KBM-7 (cell line): ENCODE data around the gene GM2A.
"Not testable (repeated sequence)": the region's sequence is repeated elsewhere in the genome, so short reads cannot be mapped to it uniquely, and the experiment has no call there.

Source experiments
- DNase-seq: peaks from one replicate; pipeline ENCODE4 v3.0.0-alpha.2; 2015
- in situ Hi-C: fragments of 300-500 bp; cut with MboI; formaldehyde crosslinking; loops from 2 replicates; pipeline ENCODE4 v1.14.3; 2020; ENCODE audit warnings: low sequenced_read_pairs, low pct_unique_long_range_greater_than_20kb, mixed read lengths

The GM2A gene

GRCh38 chr5:151278845-151279244 lies 25.9 kb downstream of the GM2A start:
- no peak for DNase-seq
- in situ Hi-C loops, result no loop called here

- no peak for DNase-seq
- in situ Hi-C loops, result no loop called here
Measured at GRCh38 chr5:151280443-151280842, 27.5 kb downstream of the GM2A start.

GRCh38 chr5:151281001-151281639 lies 28.1 kb downstream of the GM2A start:
- no peak for DNase-seq
- in situ Hi-C loops, result no loop called here

- DNase-seq, result no peak
Measured at GRCh38 chr5:151283120-151283825, 30.3 kb downstream of the GM2A start.

GRCh38 chr5:151284392-151284967 lies 31.5 kb downstream of the GM2A start:
- DNase-seq, result peak; percentile 4
- in situ Hi-C loops, result no loop called here

More at GRCh38 chr5:151283120-151283825, 30.3 kb downstream of the GM2A start:
- in situ Hi-C loops, result no loop called here

- DNase-seq, result no peak
- in situ Hi-C loops, result no loop called here
Measured at GRCh38 chr5:151285683-151286082, 32.7 kb downstream of the GM2A start.

- DNase-seq, result no peak
- in situ Hi-C loops, result no loop called here
Measured at GRCh38 chr5:151286246-151286645, 33.3 kb downstream of the GM2A start.

- DNase-seq, result no peak
- in situ Hi-C loops, result no loop called here
Measured at GRCh38 chr5:151288180-151288579, 35.2 kb downstream of the GM2A start.

- in situ Hi-C loops, result no loop called here
Measured at GRCh38 chr5:151293624-151294023, 40.6 kb downstream of the GM2A start.

GRCh38 chr5:151295138-151295537 lies 42.2 kb downstream of the GM2A start:
- in situ Hi-C loops, result no loop called here
- DNase-seq, result no peak

More at GRCh38 chr5:151293624-151294023, 40.6 kb downstream of the GM2A start:
- DNase-seq, result no peak

- no peak for DNase-seq
- in situ Hi-C loops, result no loop called here
Measured at GRCh38 chr5:151295791-151296477, 42.9 kb downstream of the GM2A start.

- DNase-seq, result no peak
- in situ Hi-C loops, result no loop called here
Measured at GRCh38 chr5:151296478-151296830, 43.5 kb downstream of the GM2A start.

GRCh38 chr5:151296974-151297373 lies 44.0 kb downstream of the GM2A start:
- no peak for DNase-seq
- in situ Hi-C loops, result no loop called here

GRCh38 chr5:151298063-151298855 lies 45.3 kb downstream of the GM2A start:
- in situ Hi-C loops, result no loop called here
- DNase-seq, result no peak

GRCh38 chr5:151303666-151304065 lies 50.7 kb downstream of the GM2A start, which contains the start of gene SLC36A3:
SLC36A3 (minus strand) TSS chr5:151303766; CDS start chr5:151303354, 412 bp downstream.
- no peak for DNase-seq
- in situ Hi-C loops, result no loop called here

- DNase-seq, in situ Hi-C loops: not testable (repeated sequence)
Measured at GRCh38 chr5:151309266-151309665, 56.3 kb downstream of the GM2A start.

GRCh38 chr5:151309821-151310220 lies 56.8 kb downstream of the GM2A start:
- in situ Hi-C loops, result not testable (repeated sequence)

GRCh38 chr5:151310932-151311331 lies 57.9 kb downstream of the GM2A start:
- no peak for DNase-seq
- in situ Hi-C loops, result no loop called here

More at GRCh38 chr5:151309821-151310220, 56.8 kb downstream of the GM2A start:
- not testable (repeated sequence) for DNase-seq

- no peak for DNase-seq
- in situ Hi-C loops, result no loop called here
Measured at GRCh38 chr5:151312756-151313324, 59.9 kb downstream of the GM2A start.
